Amniotic stem cell (primary cell): ENCODE results near the gene CPNE4.

Experiments
- DNase-seq: peaks from one replicate; lab custom pipeline; 2025; lab: John Stamatoyannopoulos, UW

Gene CPNE4

DNA sequence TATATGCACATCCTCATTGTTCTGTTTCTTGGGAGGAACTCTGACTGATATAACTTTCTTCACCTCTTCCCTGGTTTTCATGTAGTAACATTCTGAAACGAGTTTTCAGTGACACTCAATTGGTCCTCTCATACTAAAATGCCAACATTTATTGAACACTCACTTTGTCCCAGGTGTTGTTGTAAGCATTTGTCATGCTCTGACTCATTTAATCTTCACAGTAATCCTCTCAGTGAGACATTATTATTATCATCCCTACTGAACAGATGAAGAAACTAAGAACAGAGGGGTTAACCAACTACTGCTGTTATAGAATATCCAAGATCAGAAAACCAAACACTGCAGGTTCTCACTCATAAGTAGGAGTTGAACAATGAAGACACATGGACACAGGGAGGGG, 437.9 kb downstream of the CPNE4 start:
- no peak for DNase-seq

DNA sequence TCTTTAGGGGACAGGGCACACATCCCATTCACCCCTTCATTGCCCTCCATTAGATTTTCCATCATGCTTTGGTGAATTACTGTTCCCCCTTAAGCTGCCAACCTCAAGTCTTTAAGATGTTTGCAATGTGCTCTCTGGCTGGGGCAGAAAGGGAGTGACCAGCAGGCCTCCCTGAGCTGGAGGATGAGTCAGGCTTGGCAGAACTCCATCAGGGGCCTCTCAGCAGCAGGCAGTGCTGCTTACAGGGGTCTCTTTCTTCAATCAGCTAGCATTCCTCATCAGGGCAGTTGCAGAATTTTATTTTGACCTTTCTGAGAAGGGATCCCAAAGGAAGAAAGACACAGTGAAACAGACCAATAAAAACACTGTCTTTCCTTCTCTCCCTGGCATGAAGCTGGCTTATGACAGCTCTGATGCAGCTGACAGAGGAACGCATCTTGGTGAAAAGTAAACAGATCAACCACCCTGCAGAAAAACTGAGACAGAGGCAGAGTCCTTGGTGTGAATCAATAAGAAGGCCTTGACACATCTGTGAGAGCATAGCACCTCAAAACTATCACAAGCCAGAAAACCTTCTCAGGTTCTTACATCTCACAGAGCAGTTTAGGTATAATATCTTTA, 443.3 kb downstream of the CPNE4 start:
- no peak for DNase-seq

DNA sequence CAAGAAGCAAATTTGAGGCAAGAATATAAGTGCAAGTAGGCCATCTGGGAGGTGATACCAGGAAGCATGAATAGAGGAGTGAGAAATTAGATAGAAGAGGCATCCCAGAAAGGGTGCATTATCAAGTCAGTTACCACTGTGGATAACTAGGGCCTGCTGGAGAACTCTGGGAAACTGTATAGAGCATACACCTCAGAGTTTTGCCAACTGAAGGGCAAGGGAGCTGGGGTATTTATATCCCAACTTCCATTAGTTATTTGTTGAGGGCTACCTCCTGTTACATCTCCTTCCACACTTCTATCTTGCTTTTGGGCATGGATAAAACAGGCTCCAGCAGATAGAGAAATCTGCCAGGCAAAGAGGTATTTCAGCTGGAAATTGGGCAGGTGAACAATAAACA, 448.5 kb downstream of the CPNE4 start:
- DNase-seq = no peak

DNA sequence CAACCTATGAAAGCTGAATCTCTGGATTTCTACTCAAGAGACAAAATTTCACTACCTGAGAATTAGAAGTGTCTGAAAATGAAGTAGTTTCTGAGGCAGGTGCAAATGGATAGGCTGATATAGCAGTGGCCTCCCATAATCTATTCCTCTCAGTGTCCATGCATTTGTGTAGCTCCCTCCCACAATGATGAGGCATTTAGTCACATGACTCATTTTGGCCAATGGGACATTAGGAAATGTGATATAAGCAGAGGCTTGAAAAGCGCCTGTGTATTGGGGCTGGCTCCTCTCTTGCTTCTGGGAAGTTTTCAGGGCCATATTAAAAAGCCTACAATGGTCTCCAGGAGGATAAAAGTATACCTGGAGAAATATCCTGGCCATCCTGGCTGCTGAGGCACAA, 452.4 kb downstream of the CPNE4 start:
- DNase-seq = no peak

DNA sequence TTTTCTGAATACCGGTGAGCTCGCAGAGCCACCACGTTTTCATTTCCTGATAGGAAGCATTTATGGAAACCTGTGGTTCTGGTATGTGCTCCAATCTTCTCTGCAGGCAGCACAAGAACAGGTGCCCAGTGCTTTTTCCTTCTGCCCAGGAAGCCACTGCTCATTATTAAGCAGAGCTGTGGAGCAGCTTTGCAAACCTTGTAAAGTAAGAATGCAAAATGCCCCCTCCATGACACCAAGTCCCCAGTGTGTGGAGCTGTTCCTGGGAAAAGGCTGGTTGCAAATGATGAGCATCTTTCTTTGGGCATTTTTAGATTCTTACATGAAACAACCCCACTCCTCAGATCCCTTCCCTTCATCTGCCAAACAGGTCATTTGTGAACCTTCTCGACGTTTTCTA, 466.4 kb downstream of the CPNE4 start:
- no peak for DNase-seq

DNA sequence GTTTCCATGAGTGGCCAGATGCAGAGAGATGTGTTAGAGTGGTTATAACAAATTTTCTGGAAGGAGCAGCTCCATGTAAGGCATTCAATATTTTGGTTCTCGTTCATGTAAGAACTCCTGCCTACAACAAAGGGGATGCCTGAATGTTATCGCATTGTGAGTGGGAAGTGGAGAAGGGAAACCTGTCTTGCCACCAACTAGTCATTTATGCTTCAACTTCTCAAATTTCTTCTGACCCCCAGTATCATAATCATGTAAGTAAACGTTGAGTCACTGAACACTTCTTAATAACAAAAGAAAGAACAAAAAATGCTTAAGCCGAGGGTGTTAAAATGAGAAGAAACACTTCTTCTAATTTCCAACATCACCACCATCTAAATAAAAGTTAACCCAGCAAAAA, 470.0 kb downstream of the CPNE4 start:
- no peak for DNase-seq

DNA sequence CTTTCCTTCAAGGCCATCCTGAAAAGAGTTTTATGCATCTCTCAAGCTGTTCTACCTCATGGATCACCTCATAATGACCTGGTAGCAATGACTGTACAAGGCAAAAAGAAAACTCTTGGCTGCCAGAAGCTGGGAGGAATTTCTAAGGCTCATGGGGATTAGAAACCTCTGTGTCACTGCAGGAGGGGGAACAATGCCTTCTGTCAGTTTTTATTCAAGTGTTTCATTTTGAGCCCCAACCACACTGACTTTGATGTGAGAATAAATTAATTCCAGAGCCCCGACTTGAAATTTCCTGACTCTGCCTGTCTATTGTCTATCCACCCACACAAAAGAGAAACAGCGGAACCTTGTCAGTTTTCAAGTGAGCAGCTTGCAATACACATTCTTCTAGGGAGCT, 473.3 kb downstream of the CPNE4 start:
- no peak for DNase-seq

DNA sequence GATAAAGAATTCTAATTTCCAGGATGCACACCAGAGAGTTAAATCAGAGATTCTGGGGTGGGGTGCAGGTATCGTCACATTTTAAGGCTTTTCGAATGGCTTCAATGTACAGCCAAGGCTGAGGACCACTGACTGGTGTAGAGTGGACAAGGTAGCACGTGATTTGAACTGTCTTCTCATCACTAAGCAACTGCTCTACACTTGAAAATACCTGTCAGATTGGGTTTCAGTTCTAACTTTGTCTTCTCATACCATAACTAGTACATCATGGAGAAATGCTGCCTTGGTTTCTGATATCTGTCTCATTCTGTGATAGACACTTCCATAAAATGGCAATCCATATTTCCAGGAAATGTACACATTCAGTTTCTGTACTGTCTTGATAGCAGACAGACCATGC, 474.0 kb downstream of the CPNE4 start:
- DNase-seq = no peak

DNA sequence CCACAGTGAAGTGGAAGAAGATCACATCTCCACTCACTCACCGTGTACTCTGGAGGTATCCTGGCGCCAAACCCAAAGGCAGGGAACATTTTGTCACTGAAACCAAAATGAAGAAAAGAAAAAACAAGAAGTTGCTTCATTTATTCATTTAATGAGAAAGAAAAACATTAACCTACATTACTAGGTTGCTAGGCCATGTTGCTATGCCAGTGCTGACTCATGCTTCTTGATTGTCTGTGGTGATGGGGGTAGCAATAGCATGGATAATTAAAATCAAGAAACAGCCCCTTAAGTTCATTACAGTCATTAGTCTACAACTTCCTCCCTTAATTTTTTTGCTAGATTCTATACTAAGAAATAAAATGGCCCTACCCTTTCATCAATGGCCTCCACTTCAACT, 479.4 kb downstream of the CPNE4 start:
- no peak for DNase-seq

DNA sequence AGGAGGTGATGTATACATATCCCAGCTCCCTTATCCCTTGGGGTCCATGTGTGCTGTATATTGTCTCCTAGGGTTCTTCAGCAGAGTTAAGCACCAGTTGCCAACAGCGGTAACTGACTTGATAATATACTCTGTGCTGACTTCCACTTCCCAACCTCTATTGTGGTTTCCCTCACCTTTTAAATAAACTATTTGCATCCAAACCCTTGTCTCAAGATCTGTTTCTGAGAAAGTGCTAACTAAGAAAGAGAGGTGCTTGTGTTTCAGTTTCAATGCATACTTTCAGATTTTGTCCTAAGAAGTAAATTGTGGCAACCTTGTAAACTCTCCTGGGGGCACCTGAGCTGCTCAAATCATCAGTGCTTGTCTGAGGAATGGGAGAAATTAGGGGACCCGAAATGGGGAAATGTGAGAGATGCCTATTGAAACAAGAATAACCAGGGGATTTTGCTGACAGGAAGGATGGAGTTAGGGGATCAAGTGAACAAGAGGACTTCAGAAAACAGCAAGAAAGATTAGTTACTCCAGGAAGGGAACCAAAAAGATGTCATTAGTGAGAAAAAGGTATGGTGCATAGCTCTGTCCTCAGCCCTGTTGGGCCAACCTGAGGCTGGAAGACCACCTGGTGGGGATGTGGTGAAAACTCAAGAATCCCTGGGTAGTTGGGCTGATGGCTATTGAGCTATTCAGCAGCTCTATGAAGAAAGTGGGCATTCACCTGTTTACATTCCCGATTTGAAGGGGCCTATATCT, 481.1 kb downstream of the CPNE4 start:
- DNase-seq = no peak

DNA sequence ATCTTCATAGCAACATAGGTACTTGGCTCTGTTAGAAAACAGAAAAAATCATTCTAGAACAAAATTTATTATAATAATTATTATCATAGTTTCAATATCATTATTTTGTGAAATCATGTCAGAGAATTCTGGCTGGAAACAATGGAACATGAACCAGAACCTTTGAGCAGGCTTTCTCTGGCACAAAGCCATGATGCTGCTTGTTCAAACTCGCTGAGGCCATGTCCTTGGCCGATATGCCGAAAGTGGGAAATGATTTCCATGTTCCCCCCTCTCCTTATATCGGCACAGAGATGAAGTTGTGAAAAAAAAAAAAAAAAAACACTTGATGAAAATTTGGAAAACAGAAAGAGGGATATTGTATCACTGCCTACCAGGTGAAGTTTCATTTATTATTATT, 483.1 kb downstream of the CPNE4 start:
- no peak for DNase-seq

DNA sequence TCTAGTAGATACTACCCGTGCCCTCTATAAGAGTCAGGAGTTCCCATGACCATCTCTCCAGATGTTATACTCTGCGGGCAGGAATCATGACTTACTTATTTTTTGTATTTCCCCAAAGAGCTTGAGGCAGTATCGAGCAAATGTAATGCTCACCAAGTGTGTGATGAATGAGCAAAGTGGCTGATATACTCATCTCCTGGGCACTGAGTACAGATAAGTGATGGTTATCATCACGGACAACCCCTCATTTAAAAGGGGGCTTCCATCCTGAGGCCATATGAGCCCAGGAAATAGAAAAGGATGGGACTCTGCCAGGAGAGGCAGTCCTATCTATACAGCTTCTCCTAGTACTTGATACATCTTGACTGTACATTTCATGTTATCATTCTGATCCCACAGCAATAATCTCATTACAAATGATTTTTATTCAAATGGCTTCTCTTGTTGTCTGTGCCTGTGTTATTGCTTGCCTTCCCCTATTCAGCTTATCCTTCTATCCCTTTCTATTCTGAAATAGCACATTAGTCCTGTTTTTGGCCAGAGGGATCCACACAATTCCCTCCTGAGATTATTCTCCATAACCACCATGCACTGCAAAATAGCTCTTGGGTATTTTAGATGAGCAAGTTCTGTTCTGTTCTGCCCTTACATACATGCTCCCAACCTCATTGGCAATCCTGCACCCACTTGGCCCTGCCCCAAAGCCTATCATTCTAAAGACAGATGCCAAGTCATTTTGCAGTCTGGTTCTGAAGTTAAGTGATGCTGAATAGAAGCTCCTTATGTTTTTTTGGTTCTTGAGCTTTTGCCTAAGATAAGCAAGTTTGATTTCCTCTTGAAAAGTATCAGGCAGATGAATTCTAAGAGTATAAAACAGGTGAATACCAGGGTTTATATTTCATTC, 484.0 kb downstream of the CPNE4 start:
- no peak for DNase-seq

DNA sequence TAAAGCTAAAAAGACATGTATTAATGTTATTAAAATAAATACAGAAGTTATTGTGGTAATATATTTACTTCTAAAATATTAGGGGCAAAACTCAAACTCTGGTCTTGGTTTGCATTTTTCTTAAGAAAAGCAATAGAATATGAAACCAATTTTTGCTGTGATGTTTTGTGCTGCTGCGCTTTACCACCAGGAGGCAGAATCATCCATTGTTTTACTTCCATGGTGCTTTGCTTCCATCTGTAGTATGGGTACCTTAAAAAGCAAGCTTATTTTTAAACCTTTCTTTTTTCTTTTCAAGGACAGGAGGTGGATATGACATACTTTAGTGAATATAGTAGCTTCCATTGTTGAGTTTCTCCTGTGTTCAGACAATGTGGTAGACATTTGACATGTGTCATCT, 485.5 kb downstream of the CPNE4 start:
- no peak for DNase-seq

DNA sequence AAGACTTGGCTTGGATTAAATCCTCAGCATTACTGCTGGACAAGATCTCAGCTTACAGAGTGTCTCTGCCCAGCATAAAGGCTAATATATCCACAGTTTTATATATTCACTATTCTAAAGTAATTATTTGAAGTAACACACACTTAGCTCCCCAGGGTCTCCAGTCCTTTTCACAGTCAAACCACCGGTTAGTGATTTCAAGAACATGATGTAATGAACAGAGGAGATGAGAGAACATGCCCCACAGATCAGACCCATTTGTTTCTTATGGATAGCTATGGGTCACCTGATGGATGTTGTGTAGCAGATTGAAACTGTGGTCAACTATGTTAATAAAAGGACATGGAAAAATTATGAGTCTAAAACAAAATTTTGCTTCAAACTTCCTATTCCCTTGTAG, 487.2 kb downstream of the CPNE4 start:
- DNase-seq = no peak

DNA sequence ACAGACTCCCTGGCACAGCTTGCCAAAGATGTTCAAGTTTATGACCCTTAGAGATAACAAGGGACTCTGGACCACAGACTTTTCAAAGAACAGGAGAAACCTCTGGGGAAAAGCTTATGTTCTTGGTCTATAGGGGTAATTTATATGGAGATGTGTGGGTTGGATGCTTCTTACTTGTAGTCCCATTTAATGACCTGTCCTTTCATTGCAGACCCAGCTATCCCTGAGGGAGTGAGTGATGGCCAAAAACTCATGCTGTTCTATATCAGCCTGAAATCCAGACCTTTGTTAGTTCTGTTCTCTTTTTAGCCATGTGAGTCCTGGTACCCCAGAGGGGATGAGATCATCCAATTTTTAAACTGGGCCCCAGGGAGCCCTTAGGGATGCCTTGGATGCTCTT, 488.4 kb downstream of the CPNE4 start:
- DNase-seq = no peak

DNA sequence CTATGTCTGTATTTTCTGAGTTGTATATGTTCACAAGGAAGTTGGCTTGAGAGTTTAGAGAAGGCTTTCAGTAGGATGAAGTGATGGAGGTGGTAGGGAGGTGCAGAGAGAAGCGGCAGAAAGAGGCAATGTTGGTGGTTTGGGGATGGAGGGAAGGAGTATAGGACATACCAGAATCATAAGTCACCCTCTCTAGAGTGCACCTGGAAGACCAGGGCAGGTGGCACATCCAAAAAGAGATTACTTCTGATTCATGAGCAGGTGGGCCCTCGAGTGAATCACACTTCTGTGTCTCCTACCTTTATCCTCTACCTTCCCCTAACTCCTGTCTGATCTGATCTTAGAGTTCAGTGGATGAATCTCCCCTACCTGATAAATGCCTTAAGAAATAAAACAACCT, 490.3 kb downstream of the CPNE4 start:
- DNase-seq = no peak

DNA sequence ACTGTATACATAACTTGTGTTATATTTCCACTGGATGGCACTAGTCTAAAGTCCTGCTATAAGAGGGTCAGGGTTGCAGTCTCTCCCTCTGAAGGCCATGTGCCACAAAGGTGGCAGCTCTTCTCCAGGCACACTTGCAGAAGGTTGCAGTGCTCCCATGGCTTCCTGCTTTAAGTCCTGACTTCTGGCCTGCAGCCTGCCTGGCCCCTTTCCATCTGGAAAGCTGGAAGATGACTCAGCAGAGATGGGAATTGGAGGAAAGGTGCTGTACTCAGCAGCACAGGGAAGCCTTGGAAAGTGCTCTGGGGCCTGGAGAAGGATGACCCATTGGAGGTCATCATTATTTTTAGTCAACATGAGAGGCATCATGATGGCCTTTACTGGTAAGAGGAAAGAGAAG, 491.1 kb downstream of the CPNE4 start:
- no peak for DNase-seq

DNA sequence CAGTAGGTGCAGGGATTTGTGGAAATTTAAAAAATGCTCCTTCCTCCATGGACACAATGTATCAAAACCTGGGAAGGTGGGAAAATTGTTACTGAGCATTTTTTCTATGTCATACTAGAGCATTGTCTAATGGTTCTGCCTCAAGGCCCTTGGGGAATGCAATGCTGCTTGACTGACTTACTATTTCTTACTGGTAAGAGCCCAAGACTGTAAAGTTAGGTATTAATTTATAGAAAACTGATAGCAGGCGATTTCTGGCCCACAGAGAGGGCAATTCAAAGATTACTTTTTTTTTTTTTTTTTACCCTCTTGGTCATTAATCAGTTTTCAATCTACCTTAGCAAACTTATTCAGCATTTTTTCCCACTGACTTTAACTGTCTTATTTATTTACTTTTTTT, 493.5 kb downstream of the CPNE4 start:
- no peak for DNase-seq

DNA sequence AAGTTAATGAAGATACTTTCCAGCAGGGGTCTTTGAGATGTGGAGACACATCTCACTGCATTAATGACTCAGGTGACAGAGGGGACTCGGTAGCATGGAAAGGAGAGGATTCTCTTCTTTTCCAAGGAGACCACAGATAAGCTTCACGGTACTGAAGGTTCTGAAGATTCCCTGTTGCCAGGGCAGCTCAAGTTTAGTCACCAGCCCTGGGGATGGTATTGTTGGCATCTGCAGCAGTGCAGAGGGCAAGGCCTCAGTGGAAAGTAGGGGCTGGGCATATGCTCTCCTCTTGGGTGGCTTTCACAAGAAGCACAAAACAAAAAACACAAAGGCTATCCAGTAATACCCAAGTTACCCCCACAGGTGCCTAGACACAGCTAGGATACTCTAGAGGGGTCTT, 494.0 kb downstream of the CPNE4 start:
- no peak for DNase-seq

DNA sequence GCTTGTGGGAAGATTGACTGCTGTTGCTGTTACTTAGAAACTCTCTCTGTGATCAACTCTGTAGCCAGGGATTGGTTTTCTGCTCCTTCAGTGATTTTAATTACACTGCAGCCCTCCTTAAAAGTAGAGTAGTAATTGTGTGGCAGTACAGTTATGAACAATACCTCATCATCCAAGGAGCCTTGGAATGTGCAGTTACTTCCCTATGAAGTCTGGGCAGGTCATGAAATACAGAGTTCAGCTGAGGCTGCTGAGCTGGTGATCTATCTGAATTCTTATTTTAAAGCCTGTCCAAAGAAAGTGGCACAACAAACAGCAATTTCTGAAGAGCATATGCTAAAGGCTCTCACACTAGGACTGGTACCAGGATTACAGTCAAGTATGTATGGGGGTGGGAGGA, 494.7 kb downstream of the CPNE4 start:
- no peak for DNase-seq

DNA sequence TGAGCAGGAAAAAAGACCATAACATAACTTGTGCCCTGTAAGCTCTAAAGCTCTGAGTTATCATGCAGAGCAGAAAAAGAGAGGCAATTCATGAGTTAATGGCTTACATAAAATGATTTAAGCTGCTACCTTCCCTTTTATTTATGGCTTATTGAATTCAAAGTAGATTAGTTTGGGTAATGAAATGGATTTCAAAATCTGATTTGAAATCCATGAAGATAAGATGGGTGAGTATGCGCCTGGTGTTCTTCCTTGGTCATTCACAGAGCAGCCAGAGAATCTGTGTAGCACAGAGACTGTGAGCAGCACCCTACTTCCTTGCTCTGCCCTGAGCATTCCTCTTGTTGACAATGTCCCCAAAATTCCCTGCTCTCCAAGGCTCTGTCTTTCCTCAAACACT, 495.8 kb downstream of the CPNE4 start:
- DNase-seq = no peak

DNA sequence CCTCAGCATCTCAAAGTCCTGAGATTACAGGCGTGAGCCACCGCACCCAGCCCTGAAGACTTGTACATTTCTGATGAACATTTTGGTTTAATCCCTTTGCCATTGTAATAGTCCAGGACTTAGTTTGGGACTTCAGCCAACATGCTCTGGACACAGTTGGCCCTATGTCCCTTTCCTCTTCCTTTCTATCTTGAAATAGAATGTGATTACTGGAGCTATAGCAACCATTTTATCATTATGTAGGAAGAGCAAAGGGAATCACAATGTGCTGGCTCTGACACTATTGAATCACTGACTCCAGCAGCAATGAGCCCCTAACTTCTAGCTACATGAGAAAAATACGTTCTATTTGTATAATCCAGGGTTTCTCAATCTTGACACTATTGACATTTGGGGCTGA, 497.3 kb downstream of the CPNE4 start:
- DNase-seq = no peak

DNA sequence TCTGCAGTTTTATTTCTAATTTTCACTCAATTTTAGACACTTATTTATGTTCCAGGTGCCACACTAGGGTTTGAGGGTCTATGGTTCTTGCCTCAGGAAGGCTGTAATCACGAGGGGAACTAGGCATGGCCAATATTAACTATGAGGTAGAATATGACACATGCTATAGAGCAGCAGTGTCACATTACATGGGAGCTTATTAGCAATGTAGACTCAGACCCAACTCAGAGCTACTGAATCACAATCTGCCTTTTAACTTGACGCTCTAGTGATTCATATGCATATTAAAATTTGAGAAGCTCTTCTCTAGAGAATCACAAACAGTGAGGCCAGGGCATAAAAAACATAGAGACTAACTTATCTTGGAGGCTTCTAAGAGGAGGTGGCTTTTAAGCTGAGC, 499.2 kb downstream of the CPNE4 start:
- DNase-seq = no peak
